ENCODE results near the gene ATP8A2. TPM values are rescaled to one million over a fixed set of nuclear protein-coding genes. Genes with fewer than 3 reads are reported as not detected.

The ATP8A2 gene
- total and polyA plus RNA-seq, 2 of the 8 experiments (the other 6 are each of a cell fraction or from before 2014, with no cell fraction given) = 2.4 to 8.3 TPM

DNA sequence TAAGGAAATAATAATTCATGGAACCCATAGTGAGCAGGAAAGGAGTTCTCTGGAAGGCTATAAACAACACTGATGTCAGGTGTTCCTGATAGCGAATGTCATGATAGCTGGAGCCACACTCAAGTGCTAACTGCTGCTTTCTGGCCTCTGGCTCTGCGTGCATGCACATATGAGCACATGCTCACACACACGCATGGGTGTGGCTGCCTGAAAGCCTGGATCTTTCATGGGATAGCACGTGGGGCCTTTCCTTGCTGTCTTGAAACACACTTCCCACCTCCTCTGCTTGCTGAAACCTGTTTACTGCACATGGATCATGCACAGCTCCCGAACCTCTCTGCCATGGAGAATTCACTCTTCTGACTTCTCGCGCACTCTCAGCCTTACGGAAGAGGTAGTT is 207.4 kb downstream of the ATP8A2 start:
- Histone ChIP-seq H3K56ac (replicated peaks; ENCODE audit: insufficient read length, low read depth, low read length) (no peak overlapping the region), H2BK5ac (ENCODE audit: low read depth, low read length) (no peak overlapping the region), H4K20me1 (replicated peaks in 1 of 2; ENCODE audit: control insufficient read depth in 1 of 2, insufficient read depth in 2 of 2, low read length in 2 of 2) (no peaks in the 10 kb centered on the region), H3K4ac (replicated peaks; ENCODE audit: insufficient read length, low read depth, low read length) (no peak overlapping the region), H3K4me1 (replicated peaks in 1 of 4; ENCODE audit: control insufficient read depth in 3 of 4, insufficient read depth in 4 of 4, low read length in 3 of 4) (no peaks in the 10 kb centered on the region; a peak in 1 of 7 replicates), H2AK5ac (ENCODE audit: low read depth, low read length) (no peak overlapping the region), H3K23me2 (ENCODE audit: low read depth, low read length) (no peaks in the 10 kb centered on the region), H2BK20ac (ENCODE audit: low read length) (no peak overlapping the region), H3K79me2 (ENCODE audit: control insufficient read depth in 1 of 2, insufficient read depth in 2 of 2, low read length in 2 of 2) (no peaks in the 10 kb centered on the region), H3K14ac (ENCODE audit: insufficient read length) (no peak overlapping the region), H4K5ac (ENCODE audit: insufficient read length, low read depth, low read length) (no peak overlapping the region), H3K79me1 (ENCODE audit: low read depth, low read length) (no peaks in the 10 kb centered on the region), H2BK15ac (ENCODE audit: low read length) (no peak overlapping the region), H3K27me3 (replicated peaks in 1 of 4; ENCODE audit: control insufficient read depth in 3 of 4, extremely low read depth in 1 of 4, insufficient read depth in 3 of 4, low read length in 3 of 4) (no peaks in the 10 kb centered on the region), H2AFZ (ENCODE audit: low read length) (no peak overlapping the region), H2BK12ac (ENCODE audit: low read depth, low read length) (no peak overlapping the region), H3K36me3 (ENCODE audit: control insufficient read depth in 2 of 4, insufficient read depth in 4 of 4, low read length in 3 of 4) (no peaks in the 10 kb centered on the region; a peak in 1 of 8 replicates), H3K4me3 (ENCODE audit: extremely low read depth in 1 of 4, insufficient read depth in 2 of 4, low read depth in 3 of 4, low read length in 4 of 4) (no peak overlapping the region), H3K4me2 (ENCODE audit: insufficient read depth in 1 of 2, low read depth in 2 of 2, low read length in 2 of 2) (no peak overlapping the region), H3K9me3 (ENCODE audit: insufficient read depth in 2 of 2, low read depth in 1 of 2, low read length in 1 of 2) (no peaks in the 10 kb centered on the region), H4K91ac (replicated peaks; ENCODE audit: insufficient read length, low read length) (no peak overlapping the region), H2BK120ac (replicated peaks; ENCODE audit: low read depth, low read length) (no peak overlapping the region), H3K9ac (replicated peaks in 1 of 4; ENCODE audit: extremely low read depth in 1 of 4, low read depth in 3 of 4, low read length in 3 of 4) (no peak overlapping the region), H4K8ac (ENCODE audit: extremely low read depth, insufficient read depth, low read length) (no peak overlapping the region), H3K27ac (ENCODE audit: low read depth, low read length) (no peak overlapping the region), H3K23ac (ENCODE audit: insufficient read length) (no peak overlapping the region), H3K18ac (ENCODE audit: extremely low read depth, low read length) (no peak overlapping the region)
- no peak for DNase-seq (ENCODE audit: low read depth in 1 of 2, low spot score in 2 of 2)
- TF ChIP-seq CBX5 (IDR thresholded peaks at IDR 0.05; ENCODE audit: low read depth, low read length) = no peak
- CTCF ChIA-PET (ENCODE audit: partially characterized antibody) = interaction anchor here (0.8 to 1.7 kb wide), 7 partner anchors 10 to 497 kb away, joined by 3 to 6 read pairs (median 4); no protein-coding TSS in a partner anchor
- 84% methylated on average over 8 of the region's 8 CpGs; no CpG with 5 or more reads in 1 of the 2 experiments for WGBS, 2 experiments (ENCODE audit: extremely low coverage in 1 of 2, insufficient coverage in 1 of 2, insufficient read length in 1 of 2, insufficient replicate concordance in 2 of 2, low coverage in 1 of 2, low lambda C conversion rate in 2 of 2, missing lambda C conversion rate in 1 of 2)
- POLR2A ChIA-PET (ENCODE audit: partially characterized antibody) = no interaction called here
- FAIRE-seq = no peak

Data from H1 (cell line).